Measurements from ENCODE around the gene TBC1D8. TPM values are rescaled to one million over a fixed set of nuclear protein-coding genes. Genes with fewer than 3 reads are reported as not detected.
A peak's percentile ranks its signal among the peaks of the same experiment; 100 is the strongest.

The TBC1D8 gene
- total RNA-seq, 4 donors from 2014 or later = 77.6 to 511 (median 239) TPM

DNA sequence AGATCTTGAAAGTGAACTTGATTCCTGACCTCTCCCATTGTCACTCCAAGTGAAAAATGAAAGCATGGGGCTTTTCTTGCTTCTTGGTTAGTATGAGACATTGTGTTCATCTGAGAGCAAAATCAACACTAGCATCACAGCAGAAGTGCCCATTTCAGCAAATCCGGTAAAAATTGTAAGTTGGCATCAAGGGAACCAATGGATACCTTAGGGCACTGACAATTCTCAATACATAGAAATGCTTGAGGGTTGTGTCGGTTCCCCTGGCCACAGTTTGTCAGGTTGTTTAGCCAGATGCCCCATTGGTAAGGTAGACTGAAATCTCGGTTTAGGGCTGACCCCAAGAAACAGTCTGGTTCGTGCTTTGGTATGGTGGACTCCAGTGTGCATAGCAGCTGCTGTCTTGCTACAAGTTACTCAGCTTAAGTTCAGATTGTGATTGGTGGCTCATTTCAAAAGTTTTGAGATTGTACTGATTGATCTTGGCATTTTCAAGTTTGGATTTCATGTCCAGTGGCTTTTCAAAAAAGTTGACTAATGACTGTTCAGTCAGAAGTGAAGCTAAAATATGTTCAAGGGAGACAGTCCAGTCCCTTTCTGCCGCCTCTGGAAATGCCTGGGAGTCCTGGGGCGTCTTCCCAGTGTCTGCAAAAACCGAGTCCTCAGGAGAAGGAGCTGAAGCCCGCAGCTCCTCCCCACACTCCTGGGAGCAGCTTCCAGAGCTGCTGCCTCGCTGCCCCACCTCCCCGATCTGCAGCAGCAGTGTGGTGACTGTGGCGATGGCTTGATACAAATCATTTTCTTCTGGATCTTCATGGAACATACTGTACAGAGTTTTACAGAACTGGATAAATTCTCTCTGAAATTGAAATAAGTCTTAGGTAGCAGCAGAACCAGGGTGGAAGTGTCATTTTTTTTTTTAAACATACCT is 143.5 kb downstream of the TBC1D8 start:
- no peaks in the 10 kb centered on the region for H3K27me3 ChIP-seq
- peaks cover 0 to 19% (median 2%) of the 10 kb centered on the region in 4 donors for H3K4me1 ChIP-seq
- H3K27ac ChIP-seq = no peak overlapping the region
- H3K9me3 ChIP-seq = no peaks in the 10 kb centered on the region
- DNase-seq = no peak
- H3K36me3 ChIP-seq = peaks cover 0 to 75% (median 0%) of the 10 kb centered on the region in 3 donors
- no peak overlapping the region for H3K4me3 ChIP-seq
- no peak for TF ChIP-seq POLR2A (IDR thresholded peaks at IDR 0.05)
- TF ChIP-seq, protein P1, sequence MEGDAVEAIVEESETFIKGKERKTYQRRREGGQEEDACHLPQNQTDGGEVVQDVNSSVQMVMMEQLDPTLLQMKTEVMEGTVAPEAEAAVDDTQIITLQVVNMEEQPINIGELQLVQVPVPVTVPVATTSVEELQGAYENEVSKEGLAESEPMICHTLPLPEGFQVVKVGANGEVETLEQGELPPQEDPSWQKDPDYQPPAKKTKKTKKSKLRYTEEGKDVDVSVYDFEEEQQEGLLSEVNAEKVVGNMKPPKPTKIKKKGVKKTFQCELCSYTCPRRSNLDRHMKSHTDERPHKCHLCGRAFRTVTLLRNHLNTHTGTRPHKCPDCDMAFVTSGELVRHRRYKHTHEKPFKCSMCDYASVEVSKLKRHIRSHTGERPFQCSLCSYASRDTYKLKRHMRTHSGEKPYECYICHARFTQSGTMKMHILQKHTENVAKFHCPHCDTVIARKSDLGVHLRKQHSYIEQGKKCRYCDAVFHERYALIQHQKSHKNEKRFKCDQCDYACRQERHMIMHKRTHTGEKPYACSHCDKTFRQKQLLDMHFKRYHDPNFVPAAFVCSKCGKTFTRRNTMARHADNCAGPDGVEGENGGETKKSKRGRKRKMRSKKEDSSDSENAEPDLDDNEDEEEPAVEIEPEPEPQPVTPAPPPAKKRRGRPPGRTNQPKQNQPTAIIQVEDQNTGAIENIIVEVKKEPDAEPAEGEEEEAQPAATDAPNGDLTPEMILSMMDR (IDR thresholded peaks at IDR 0.05) = no peak

DNA sequence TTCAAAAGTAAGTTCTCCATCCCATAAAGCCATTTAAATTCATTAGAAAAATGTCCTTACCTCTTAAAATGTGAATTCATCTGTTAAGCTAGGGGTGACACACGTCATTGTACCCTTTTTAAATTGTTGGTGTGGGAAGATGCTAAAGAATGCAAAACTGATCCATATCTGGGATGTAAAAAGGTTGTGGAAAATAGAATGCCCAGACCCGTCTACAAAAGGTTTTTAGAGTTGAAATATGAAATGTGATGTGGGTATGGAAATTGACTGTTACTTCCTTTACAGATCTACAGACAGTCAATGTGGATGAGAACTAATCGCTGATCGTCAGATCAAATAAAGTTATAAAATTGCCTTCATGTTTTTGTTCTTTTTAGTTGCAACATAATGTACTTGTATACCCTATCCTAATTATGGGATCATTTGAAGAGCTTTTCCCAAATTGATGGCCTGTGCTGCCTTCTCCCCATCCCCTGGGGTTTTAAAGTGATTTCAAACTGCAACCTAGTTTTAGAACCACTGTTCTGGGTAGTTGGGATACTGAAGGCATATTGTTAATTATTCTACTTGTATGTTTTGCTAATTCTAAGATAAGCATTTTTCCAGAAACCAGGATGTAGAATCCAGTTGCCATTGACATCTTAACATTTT is 145.0 kb downstream of the TBC1D8 start:
- DNase-seq = no peak
- Histone ChIP-seq H3K4me3 (no peak overlapping the region), H3K27me3 (no peaks in the 10 kb centered on the region), H3K36me3 (peaks cover 0 to 69% (median 0%) of the 10 kb centered on the region in 3 donors), H3K27ac (no peak overlapping the region), H3K9me3 (no peaks in the 10 kb centered on the region), H3K4me1 (peaks cover 0 to 19% (median 2%) of the 10 kb centered on the region in 4 donors)
- TF ChIP-seq, protein P1 (IDR thresholded peaks at IDR 0.05) = no peak
- TF ChIP-seq POLR2A (IDR thresholded peaks at IDR 0.05) = no peak

DNA sequence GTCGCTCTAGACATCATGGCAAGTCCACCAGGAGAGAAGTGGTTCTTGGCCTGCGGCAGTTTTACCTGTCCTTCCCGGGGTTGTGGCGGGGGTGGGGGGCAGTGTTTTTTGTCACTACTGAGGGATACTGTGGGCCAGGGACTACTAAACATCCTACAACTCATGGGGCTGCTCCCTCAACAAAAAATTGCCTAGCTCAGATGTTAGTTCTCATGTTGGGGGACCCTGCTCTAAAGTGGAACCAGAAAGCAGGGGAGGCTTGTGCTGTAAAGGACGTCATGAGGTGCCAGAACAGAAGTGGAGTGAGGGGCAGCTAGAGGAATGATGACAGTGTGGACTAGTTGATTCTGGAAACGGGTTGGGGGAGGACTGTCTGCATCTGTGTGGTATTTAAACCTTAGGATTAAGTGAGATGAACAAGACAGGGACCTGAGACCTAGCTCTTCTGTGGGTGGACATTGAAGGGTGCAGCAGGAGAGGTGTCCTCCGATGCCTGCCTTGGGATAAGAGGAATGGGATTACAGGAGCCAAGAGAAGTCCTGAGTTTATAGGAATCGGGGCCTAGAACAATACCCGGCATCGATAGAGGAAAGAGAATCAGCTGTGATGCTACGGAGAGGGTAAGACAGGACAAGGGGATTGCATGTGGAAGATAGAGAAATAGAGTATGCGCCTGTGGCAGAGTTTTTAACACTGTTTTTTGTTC is 146.4 kb downstream of the TBC1D8 start:
- Histone ChIP-seq H3K9me3 (no peaks in the 10 kb centered on the region), H3K27me3 (no peaks in the 10 kb centered on the region), H3K4me3 (no peak overlapping the region), H3K4me1 (peaks cover 0 to 19% (median 2%) of the 10 kb centered on the region in 4 donors), H3K27ac (no peak overlapping the region), H3K36me3 (peaks cover 0 to 55% (median 0%) of the 10 kb centered on the region in 3 donors)
- TF ChIP-seq, protein P1 (IDR thresholded peaks at IDR 0.05) = no peak
- TF ChIP-seq POLR2A (IDR thresholded peaks at IDR 0.05) = no peak
- no peak for DNase-seq

DNA sequence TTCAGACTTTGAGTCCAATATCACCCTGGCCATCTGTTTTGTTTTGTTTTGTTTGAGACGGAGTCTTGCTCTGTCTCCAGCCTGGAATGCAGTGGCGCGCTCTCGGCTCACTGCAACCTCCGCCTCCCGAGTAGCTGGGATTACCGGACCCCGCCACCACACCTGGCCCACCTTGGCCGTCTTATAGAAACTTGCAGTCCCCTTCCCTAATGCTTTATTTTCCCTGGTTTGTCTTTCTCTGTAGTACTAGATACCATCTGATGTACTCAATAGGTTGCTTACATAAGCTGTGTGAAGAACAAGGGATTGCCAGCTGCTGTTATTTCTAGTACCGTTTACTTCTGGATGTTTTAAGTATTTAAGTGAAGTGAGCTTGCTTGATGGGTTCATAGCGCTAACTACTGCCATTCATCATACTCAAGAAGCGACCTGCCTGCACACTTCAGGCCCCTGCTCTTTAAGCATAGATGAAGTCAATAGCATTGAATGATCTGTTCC is 147.9 kb downstream of the TBC1D8 start:
- Histone ChIP-seq H3K27me3 (no peaks in the 10 kb centered on the region), H3K4me1 (peaks cover 0 to 19% (median 2%) of the 10 kb centered on the region in 4 donors), H3K27ac (peak overlapping the region; percentile 82 to 92 (median 86)), H3K4me3 (peak overlapping the region; percentile 71 to 95 (median 78)), H3K36me3 (peaks cover 0 to 47% (median 0%) of the 10 kb centered on the region in 3 donors), H3K9me3 (no peaks in the 10 kb centered on the region)
- DNase-seq = no peak
- no peak for TF ChIP-seq POLR2A (IDR thresholded peaks at IDR 0.05)
- TF ChIP-seq, protein P1 (IDR thresholded peaks at IDR 0.05) = no peak
